ENCODE results near the gene SLC25A42.

The SLC25A42 gene

GRCh38 chr19:19050731-19051130, 13.1 kb upstream of the SLC25A42 start:
- DNase-seq (ENCODE audit: low read depth) = no peak

GRCh38 chr19:19051478-19052213, 12.1 kb upstream of the SLC25A42 start:
- no peak for DNase-seq (ENCODE audit: low read depth)

DNA sequence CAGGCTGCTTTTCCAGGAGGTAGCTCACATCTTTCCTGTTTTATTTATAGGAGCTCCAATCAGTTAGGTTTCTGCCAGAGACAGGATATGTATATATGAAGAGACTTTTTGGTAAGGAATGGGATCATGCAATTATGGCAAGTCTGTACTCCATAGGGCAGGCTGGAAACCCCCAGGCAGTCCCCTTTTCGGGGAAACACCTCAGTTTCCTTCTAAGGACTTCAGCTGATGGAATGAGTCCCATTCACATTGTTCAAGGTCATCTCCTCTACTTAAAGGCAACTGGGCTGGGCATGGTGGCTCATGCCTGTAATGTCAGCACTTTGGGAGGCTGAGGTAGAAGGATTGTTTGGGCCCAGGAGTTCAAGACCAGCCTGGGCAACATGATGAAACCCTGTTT, 10.9 kb upstream of the SLC25A42 start:
- no peak for DNase-seq (ENCODE audit: low read depth)

DNA sequence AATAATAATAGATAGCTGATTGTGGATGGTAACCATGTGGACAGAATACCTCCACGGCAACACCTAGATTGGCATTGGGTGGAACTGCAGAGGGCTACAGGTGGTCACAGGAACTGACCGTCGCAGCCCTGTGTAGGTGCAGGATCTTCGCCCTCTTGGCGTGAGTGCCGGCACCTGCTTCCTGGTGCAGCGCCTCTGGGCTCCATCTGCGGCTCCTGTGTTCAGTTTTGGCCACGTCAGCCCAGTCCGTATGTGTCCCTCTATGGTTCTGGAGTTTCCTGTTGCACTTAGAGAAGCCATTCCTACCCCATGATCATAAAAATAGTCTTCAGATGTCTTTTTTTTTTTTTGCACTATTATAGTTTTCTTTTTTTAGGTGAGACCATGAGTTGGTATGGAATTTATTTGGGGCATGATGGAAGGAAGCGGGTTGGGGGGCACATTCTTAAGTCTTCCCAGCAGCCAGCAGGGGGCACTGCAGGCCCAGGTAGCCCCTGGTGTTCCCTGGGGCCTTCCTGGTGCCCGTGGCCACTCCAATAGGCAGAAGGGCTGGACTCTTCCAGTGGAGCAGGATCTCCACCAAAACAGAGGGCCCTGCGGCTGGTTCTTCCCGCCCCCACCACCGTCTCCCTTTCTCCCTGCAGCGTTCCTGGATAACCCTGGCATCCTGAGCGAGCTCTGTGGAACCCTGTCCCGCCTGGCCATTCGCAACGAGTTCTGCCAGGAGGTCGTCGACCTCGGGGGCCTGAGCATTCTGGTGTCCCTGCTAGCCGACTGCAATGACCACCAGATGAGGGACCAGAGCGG, 10.1 kb upstream of the SLC25A42 start:
- DNase-seq (ENCODE audit: low read depth) = no peak

- DNase-seq (ENCODE audit: low read depth) = no peak
Observed at GRCh38 chr19:19054315-19054938, 9.4 kb upstream of the SLC25A42 start.

- DNase-seq (ENCODE audit: low read depth) = no peak
Observed at GRCh38 chr19:19054939-19055440, 8.8 kb upstream of the SLC25A42 start.

DNA sequence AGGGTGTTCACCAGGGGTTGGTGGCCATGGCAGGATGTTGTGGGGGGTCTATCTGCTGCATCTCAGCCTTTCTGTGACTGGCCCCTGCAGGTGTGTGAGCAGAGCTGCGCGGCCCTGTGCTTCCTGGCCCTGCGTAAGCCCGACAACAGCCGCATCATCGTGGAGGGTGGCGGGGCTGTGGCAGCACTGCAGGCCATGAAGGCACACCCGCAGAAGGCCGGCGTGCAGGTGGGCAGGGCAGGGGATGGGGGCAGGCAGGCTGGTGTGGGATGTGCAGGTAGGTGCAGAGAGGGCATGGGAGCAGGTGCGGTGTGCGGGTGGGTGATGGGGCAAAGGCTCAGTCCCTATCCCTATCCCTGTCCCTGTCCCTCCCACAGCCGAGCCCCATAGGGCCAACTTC, 8.1 kb upstream of the SLC25A42 start:
- no peak for DNase-seq (ENCODE audit: low read depth)

DNA sequence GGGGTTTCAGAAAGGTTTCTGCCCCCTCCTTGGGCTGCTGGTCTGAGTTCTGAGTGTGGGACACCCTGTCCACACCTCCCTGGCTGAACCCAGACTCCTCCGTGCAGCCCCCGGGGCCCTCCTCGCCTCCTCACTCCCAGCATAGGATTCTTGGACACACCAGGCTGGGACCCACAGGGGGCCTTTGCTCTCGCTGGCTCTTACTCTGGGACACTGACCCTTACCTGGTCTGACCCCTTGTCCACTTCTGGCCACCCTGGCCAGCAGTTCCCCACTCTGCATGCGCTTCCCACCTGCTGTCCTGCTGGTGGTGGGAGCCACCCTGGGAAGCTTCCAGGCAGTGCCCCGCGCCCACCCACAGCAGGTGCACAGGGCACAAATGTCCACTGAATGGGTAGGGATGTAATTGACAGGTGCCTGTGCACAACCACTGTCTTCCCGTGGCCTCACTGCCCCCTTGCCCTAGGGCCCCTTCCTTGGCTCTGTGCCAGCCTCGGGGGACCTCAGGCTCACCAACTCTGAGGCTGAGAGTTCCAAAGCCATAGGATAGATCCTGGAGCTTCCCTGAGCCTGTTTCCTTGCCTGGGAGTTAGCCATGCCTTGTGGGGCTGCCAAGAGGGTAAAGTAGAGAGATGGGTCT, 7.0 kb upstream of the SLC25A42 start:
- no peak for DNase-seq (ENCODE audit: low read depth)

DNA sequence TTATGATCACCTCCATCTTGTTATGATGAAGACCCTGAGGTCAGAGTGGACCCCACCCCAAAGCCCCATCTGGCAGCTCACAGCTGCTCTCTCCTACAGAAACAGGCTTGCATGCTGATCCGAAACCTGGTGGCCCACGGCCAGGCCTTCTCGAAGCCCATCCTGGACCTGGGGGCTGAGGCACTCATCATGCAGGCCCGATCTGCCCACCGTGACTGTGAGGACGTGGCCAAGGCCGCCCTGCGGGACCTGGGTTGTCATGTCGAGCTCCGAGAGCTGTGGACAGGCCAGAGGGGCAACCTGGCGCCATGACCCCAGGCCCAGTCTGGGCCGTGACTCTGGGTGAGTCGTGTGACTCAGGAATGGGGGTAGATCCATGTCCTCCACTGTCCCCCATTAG, 6.5 kb upstream of the SLC25A42 start:
- no peak for DNase-seq (ENCODE audit: low read depth)

DNA sequence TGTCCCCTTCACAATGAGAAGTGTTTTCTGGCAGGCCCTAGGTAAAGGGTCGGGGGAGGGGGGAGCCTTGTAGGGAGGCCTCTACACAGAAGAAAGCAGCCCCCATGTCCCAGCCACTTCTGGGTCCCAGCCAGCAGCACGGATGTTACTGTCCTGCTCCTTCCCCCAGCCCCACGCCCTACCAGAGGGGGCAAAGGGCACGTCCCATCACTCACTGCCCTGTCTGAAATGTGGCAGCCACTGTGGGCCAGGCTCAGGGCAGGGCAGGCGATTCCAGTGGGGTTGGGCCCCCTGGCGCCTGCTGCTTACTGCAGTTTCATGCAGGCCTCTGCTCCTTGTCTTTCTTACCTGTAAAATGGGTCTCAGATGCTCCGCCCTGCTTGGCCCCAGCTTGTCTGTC, 6.1 kb upstream of the SLC25A42 start:
- no peak for DNase-seq (ENCODE audit: low read depth)

DNA sequence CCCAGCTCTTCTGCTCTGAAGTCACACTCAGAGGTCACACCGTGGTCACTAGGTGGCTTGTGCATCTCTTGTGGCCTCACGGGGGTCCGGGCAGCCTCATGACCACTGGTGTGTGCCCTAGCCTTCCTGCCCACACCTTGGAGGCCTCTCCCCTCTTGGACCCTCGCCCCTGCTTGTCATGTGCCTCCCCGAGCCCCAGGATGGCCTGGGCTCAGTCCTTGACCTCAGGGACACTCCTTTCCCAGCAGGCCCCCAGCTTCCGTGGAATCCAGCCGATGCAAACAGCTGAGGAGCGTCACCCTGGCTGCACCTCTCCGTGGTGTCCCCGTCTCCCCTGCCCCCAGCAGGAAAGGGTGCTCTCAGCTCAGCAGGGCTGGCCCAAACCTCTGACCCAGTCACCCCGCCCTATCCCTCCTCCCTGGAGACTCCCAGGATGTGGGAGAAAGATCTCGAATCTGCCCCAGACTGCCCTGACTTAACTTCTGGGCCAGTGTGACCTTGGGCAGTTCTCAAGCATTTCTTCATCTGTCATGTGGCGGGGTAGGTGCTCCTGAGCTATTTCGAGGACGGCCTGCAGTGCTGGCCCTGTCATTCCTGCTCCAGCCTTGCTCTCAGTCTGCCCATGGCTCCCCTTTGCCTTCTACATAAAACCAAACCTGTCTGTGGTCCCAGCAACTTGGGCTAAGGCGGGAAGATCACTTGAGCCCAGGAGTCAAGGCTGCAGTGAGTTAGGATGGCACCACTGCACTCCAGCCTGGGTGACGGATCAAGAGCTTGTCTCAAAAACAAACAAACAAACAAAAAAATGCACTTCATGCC, 4.6 kb upstream of the SLC25A42 start:
- DNase-seq (ENCODE audit: low read depth) = no peak

DNA sequence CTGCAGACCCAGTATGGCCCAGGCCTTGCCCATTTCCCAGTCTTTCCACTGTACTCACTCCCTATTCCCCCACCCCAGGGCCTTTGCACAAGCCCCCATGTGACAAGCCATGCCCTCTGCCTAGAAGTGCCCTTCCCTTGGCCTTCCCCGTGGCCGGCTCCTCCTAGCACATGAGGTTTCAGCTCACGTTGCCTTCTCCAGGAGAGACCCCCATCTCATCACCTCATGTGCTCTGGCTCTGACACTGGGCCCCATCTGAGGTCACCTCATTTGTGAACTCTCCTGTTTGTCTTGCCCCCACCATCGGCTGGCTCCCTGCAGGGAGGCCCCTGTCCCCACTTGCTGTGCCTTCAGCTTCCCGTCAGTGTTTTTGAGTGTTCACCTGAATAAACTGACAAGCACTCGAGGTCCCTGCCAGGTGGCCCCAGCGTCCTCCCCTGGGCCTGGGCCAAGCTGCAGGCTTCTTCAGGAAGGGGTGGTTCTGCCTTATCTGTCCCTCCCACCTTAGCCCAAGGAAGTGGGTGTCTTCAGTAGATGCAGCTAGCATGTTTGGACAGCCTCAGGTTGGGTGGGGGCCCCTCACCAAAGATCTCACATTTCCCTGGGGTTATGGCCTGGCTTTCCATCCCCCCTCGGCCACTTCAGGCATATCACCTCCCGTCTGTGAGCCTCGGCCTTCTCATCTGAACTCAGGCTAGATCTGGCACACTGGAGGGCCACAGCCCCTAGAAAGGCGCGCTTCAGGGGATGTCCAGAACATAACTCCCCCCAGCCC, 3.8 kb upstream of the SLC25A42 start:
- no peak for DNase-seq (ENCODE audit: low read depth)

DNA sequence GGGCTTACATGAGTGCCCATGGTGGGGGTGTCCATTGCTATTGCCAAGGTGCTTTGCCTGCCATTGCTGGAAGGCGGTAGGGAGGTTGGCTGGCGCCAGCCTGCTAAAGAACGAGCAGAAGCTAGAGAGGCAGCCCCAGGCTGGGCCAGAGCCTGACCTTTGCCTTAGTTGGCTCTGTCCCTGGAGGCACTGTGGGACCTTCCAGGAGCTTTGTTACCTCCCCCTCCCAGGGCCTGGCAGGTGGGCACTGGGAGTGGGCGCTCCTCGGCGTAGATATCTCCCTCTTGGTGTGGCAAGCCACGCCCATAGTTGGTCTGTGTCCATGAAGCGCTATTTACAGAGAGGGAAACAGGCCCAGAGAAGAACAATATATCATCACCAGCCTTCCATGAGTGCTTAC, 2.3 kb upstream of the SLC25A42 start:
- DNase-seq (ENCODE audit: low read depth) = no peak

GRCh38 chr19:19062454-19063182, 1.2 kb upstream of the SLC25A42 start:
- DNase-seq (ENCODE audit: low read depth) = no peak

- DNase-seq (ENCODE audit: low read depth) = no peak
Observed at GRCh38 chr19:19064098-19064722, 416 bp downstream of the SLC25A42 start.

- no peak for DNase-seq (ENCODE audit: low read depth)
Observed at GRCh38 chr19:19064811-19065745, 1.3 kb downstream of the SLC25A42 start.

GRCh38 chr19:19067276-19068072, 3.7 kb downstream of the SLC25A42 start:
- no peak for DNase-seq (ENCODE audit: low read depth)
